SK-N-MC (cell line): ENCODE results near the gene COL4A3.

ENCODE experiments used
- EZH2 ChIP-seq: fragments of 200-600 bp; sonication (generic); IDR thresholded peaks from one replicate; pipeline ENCODE4 v1.6.1; 2017; ENCODE audit warnings: antibody characterized with exemption
- FOXP2 ChIP-seq: optimal IDR thresholded peaks from 2 replicates; pipeline ENCODE3; 2011; ENCODE audit warnings: mild to moderate bottlenecking, moderate library complexity; ENCODE audit not compliant: insufficient read depth; ENCODE audit errors: extremely low read length, control extremely low read depth
- POLR2AphosphoS5 ChIP-seq: IDR thresholded peaks from 2 replicates; pipeline ENCODE4 v1.6.1; 2012; ENCODE audit warnings: mild to moderate bottlenecking, low read depth, low read length, borderline replicate concordance

- no peak for TF ChIP-seq EZH2
- TF ChIP-seq POLR2AphosphoS5, result no peak
- no peak for TF ChIP-seq FOXP2
Measured at GRCh38 chr2:227204452-227204851, 40.0 kb downstream of the COL4A3 start.
